Stimulated activated CD8-positive, alpha-beta memory T cell treated with anti-CD3 and anti-CD28 coated beads, Interleukin-15, amount 100 ng/mL, for 48 hours (primary cell): ENCODE data around the gene KCTD13.
"Not testable (repeated sequence)": the region's sequence is repeated elsewhere in the genome, so short reads cannot be mapped to it uniquely, and the experiment has no call there.

Experiments used
- DNase-seq, 2 donors: peaks; one replicate each; pipeline ENCODE4 v3.0.0-alpha.2; 2020; ENCODE audit warnings: low read depth in 2 of 2

Gene KCTD13

DNA sequence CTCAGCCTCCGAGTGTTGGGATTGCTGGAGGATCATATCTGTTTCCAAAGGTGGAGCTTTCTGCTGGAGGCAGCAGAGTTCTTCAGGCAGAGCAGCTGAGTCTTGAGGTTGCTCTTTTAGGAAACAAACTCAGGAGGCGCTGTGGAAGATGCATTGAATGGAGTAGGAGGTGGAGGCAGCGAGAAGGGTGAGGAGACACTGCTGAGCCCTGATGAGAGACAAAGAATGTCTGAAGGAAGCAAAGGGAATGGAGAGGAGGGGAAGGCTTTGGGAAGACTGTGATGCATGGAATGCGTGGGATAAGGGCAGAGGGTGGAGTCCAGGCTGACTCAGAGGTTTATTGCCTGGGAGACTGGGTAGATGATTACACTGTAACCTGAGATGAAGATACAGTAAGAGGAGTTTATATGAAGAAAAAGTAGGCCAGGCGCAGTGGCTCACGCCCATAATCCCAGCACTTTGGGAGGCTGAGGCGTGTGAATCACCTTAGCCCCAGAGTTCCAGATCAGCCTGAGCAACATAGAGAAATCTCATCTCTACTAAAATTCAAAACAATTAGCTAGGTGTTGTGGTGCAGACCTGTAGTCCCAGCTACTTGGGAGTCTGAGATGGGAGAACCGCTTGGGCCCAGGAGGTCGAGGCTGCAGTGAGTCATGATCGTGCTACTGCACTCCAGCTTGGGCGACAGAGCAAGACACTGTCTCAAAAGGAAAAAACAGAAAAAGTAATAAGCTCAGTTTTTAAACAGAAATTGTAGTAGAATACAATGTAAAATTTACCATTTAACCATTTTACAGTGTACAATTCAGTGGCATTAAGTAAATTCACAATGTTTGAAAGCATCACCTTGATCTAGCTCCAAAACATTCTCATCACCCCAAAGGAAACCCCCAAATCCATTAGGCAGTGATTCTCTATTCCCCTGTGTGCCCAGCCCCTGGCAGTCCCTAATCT lies 18.1 kb upstream of the KCTD13 start:
- DNase-seq = no peak

GRCh38 chr16:29940656-29941055 lies 14.6 kb upstream of the KCTD13 start:
- DNase-seq = no peak

- not testable (repeated sequence) for DNase-seq
Measured at GRCh38 chr16:29931750-29932149, 5.7 kb upstream of the KCTD13 start.

DNA sequence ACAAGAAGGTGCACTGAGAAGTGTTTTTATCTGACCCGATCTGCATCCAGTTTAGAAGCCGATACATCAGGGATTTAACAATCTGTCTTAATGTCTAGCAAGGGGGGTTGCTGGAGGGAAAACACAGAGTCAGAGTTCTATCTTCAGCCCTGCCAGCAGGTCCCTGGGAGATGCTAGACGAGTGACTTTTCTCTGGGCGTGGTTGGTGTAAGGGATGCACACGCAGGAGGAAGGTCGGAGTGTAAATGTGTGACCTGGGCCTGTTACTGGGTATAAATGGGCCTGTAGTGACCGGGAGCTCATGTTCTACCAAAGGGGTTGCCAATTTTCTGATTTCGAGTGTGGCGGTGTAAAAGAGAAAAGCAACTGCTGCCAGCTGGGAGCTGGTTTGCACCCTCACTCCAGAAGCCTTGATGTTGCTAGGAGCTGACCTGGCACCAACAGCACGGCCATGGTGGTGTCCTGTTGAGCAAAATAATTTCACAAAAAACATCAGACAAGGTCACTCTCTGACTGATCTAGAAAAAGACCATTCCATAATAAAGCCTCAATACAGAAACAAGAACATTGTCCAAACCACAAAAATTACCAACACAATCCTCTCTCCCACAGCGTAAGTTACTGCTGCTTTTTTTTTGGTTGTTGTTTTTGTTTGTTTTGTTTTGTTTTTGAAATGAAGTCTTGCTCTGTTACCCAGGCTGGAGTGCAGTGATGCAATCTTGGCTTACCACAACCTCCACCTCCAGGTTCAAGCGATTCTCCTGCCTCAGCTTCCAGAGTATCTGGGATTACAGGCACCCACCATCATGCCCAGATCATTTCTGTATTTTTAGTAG lies 1.3 kb upstream of the KCTD13 start:
- DNase-seq = no peak

GRCh38 chr16:29926711-29927052 lies 656 bp upstream of the KCTD13 start:
- DNase-seq = no peak

DNA sequence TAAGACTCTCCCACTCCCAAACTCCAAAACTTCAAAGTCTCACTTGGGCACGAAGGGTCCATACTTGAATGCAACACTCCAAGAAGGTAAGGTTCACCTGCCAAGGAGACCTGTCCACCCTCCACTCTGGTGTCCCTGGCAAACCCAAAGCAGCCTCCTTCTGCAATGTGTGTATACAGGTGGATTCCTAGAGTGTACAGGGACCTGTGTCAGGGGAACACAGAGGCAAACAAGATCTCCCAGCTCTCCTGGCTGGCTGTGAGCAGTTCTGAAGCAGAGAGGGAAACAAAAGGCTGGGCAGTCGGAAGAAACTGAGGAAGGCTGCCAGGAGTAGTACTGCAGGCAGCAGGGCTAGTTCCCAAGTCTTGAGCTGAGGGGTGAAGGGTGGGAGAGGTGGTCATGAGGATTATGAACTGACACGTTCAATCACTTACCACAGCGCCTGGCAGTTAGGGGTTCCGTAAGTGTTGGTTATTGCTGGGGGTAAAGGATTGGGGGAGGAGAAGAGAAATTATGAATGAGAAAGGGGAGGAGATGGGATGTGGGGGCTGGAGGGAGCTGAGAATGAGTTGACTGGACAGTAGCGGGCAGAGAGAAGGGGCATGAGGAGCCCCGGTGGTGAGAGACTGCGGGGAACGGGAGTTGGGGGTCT lies 795 bp downstream of the KCTD13 start:
- DNase-seq = no peak

DNA sequence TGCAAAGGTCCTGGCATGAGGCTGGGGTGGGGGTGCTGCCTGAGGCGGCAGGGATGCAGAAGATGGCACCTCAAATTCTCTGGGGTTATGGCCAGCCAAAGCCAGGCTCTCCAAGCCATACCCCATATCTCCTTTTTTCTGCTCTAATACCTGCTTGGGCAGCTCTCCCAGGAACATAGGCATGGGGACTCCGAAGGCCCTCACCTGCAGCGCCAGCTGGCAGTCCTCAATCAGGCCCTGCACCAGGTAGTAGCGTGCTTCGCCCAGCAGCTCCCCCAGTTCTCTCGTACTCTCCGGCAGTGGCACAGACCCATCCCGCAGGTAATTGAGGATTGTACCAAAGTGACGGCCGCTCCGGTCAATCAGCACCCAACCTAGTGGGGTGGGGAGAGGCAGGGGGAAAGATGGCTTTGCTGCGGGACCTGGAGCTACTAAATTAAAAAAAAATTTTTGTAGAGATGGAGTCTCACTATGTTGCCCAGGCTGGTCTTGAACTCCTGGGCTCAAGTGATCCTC lies 3.0 kb downstream of the KCTD13 start:
- DNase-seq = no peak

DNA sequence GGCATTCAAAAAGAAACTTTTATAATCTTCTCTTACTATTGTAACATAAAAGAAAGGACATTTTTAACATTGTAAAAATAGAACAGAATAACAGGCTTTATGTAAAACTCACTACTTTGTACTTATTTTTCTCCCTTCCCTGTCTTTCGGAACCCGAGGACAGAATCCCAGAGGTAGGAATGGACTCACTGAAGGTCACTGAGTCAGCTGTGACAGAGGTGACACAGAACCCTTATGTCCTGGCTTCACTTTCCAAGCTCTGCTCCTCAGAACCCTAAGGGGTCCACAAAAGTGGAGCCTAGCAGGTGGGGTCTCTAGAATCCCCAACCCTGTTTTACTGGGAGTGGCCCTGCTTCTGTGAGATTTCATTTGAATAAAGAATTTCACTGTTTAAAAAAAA lies 3.7 kb downstream of the KCTD13 start:
- no peak for DNase-seq

GRCh38 chr16:29921034-29921385 lies 5.0 kb downstream of the KCTD13 start:
- DNase-seq = no peak

- DNase-seq = no peak
Measured at GRCh38 chr16:29920288-29921033, 5.6 kb downstream of the KCTD13 start.

DNA sequence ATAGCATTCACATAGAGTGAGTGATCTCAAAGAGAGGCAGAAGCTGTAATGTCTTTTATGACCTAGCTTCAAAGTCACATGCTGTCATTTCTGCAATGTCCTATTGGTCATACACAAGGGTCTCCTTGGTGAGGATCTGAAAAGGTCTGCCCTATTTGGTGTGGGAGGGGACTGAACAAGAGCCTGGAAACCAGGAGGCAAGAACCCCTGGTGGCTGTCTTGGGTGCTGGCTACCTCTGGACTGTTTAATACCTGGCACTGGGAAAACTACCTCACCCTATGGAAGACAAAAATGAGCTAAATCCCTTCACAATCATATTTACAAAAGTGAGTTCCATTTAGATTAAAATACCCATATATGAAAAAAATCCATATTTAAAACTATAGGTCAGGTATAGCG lies 9.0 kb downstream of the KCTD13 start:
- no peak for DNase-seq

DNA sequence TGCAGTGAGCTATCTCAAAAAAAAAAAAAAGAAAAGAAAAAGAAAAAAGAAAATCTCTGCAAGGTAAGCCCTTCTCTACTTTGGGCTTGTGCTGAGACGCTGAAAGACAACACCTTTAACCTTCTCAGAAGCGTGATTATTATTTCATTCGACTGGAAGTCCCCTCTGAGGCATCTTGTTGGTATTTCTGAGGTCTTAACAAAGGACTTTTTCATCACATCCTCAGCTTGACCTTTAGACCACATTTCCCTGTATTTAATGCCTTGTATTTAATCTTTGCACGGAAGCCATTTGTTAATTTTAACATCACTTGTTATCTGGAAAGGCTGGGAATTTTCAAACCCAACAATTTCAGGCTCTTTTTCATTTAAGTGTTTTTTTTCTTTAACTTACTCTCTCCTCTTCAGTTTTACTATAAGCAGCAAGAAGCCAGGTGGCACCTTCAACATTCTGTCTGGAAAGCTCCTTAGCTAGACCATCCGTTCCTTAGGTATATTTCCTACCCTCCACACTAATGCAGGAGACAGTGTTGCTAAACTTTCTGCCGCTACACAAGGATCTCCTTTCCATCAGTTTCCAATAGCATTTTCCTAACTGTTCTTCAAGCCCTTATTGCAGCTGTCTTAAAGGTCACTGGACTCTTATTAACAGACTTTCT lies 10.3 kb downstream of the KCTD13 start:
- no peak for DNase-seq

GRCh38 chr16:29913514-29913913 lies 12.5 kb downstream of the KCTD13 start:
- DNase-seq = no peak

DNA sequence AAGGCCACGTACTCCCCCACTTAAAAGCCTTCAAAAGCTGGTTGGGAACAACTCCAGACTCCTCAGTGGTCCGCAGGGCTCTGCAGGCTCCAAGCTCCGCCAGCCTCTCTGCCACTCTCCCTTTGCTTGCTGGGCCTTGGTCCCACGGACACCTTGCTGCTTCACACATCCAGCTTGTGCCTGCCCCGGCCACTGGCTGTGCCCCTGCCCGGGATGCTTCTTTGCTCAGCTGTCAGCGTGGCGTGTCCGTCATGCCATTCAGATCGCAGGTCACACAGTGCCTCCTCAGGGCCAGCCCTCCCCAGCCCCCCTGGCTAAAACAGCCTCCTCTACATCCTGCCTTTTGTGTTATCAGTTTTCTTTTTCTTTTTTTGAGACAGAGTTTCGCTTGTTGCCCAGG lies 13.9 kb downstream of the KCTD13 start:
- DNase-seq = no peak

DNA sequence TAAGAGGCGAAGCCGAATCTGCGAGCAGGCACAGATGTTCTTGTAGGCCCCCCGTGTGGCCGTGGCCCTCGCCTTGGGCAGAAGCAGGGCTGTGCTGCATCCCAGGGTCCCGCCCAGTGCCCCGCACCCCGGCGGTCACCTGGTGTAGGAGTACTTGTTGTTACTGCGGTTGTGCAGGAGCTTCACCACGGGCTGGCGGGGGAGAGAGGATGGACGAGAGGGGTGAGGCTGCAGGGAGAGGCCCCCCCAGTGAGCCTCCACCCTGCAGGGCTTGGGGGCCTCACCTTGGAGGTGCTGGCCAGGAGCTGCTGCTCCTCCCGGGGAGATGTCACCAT lies 14.4 kb downstream of the KCTD13 start:
- no peak for DNase-seq

GRCh38 chr16:29910819-29911675 lies 15.0 kb downstream of the KCTD13 start:
- DNase-seq = no peak

- DNase-seq = not testable (repeated sequence)
Measured at GRCh38 chr16:29909851-29910250, 16.2 kb downstream of the KCTD13 start.

DNA sequence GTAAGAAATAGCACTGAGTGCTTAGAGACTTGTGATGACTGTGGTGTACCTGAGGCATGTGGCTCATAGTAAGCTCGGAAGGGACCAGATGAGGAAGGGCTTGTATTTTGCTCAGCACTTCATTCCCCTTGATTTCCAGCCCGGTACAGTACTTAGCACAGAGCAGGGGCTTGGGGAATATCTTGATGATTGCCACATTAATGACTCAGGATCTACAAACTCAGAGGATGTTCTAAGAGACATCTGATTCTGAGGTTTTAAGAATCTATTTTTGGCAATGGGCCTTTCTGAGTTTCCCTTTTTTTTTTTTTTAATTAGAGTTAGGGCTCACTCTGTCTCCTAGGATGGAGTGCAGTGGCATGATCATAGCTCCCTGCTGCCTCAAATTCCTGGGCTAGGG lies 16.6 kb downstream of the KCTD13 start:
- no peak for DNase-seq

GRCh38 chr16:29908719-29909220 lies 17.3 kb downstream of the KCTD13 start:
- DNase-seq = no peak

GRCh38 chr16:29907973-29908372 lies 18.1 kb downstream of the KCTD13 start:
- DNase-seq = no peak
